GM21526 (cell line): Measurements from ENCODE around the gene EFL1.
"Not testable (repeated sequence)": the region's sequence is repeated elsewhere in the genome, so short reads cannot be mapped to it uniquely, and the experiment has no call there.

Source experiments
- ATAC-seq: cut with Tn5 transposase; IDR thresholded peaks from one replicate; pipeline ENCODE4 v1.9.1; 2021; ENCODE audit warnings: moderate library complexity; ENCODE audit not compliant: unreplicated experiment, low FRiP score

The EFL1 gene

DNA sequence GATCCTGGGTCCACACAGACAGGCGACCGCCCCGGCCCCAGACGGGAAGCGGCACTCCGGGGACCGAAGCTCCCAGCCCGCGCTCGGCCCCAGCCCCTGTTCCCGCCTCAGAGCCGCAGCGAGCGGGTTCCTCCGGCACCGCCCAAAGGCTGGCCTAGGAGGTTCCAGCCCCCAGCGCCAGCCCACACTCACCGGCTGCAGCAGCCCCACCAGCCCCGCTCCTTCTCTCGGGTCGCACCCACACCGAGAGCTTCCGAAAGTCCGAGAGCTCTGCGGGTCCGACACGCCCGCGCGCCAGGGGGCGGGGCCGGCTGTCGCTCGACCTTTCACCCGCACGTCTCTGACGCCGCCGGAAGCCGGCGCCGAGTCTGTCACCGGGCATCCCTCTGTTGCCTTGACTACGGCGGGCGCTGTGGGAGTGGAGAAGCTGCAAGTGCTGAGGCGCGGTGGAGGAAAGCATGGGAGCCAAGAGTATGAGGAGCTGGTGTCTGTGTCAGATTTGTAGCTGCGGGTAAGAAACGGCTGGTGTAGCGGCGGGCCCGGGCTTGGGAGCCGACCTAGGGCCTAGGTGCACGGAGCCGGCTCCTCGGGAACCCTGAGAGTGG lies at the start of gene EFL1, which contains the start of gene SAXO2:
Gene EFL1 (minus strand): TSS at position 313 of the 605 bp plus-strand sequence. CDS start 956 bp downstream, outside the sequence.
Gene SAXO2 (plus strand): TSS at position 397 of the 605 bp plus-strand sequence. CDS start 62 bp downstream, at position 459.
- ATAC-seq: peak; percentile 94

DNA sequence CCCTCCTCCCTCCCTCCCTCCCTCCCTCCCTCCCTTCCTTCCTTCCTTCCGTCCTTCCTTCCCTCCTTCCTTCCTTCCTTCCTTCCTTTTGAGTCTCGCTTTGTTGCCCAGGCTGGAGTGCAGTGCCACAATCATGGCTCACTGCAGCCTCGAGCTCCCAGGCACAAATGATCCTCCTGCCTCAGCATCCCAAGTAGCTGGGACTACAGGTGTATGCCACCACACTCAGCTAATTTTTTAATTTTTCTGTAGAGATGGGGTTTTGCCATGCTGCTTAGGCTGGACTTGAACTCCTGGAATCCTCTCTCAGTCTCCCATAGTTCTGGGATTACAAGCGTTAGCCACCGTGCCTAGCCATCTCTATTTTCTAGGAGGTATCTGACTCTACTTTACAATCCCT lies 48.8 kb upstream of the EFL1 start:
- ATAC-seq: not testable (repeated sequence)

DNA sequence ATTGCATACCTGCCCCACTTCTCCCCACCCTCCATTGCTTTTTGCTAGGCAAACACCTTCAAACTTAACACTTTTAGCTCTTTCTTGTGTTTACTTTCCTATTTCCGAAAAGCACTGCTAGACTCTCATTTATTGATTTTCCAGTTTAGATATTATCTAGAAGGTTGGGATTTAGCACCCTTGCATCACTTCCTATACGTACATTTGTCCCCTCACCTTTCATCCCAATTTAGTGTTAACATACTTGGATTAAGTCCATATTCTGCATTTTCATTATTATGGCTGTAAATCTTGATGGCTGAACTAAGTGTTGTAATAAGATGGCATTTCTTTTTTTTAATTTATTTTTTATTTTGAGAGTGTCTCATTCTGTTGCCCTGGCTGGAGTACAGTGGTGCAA lies 47.3 kb upstream of the EFL1 start:
- ATAC-seq: no peak

DNA sequence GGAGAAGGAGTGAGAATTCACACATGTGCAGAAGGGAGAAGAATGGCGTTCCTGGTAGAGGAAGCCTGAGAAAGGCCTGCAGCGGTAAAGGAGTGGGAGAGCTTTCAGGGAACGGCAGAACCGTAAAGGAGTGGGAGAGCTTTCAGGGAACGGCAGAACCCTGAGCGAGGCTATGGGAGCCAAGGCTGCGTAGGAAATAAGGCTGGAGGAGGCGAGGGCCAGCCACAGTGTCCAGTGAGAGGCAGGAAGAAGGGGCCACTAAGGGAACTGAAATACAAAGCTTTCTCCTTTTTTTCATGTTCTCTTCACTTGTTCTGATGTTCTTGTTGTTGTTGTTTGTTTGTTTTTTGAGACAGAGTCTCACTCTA lies 45.2 kb upstream of the EFL1 start:
- ATAC-seq: no peak

DNA sequence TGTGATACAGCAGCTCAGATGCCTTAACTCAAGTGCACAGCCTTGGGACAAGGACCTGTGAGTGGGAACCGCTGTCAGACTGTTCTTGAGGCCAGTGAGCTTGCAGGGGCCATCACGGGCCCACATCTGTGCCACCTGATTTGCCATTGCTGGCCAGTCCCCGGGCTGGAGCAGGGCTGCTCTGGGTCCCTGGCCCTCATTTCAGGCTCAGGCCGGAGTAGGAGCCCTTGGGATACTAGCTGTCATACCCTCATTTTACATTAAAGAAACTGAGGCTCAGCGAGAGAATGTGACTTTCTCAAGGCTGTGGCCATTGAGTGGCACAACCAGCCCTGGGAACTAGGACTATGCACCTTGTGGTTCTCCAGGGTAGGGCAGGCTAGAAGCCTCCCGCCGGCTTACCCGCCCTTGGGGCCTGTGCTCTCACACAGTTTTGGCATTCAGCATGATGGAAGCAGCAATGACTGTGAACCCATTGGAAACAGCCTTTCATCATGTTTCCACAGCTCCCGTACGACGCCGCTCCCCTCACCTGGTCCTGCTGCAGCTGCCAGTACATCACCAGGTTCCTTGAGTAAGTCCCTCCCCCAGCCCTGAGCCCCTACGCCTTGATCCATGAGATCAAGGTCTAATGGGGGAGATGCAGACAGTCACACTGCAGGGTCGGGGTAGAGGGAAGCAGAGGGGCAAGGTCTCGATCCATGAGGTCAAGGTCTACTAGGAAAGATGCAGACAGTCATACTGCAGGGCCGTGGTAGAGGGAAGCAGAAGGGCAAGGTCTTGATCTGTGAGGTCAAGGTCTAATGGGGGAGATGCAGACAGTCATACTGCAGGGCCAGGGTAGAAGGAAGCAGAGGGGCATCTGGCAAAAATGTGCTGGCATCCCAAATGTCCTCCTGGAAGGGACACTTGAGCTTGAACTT lies 44.5 kb upstream of the EFL1 start:
- no peak for ATAC-seq

DNA sequence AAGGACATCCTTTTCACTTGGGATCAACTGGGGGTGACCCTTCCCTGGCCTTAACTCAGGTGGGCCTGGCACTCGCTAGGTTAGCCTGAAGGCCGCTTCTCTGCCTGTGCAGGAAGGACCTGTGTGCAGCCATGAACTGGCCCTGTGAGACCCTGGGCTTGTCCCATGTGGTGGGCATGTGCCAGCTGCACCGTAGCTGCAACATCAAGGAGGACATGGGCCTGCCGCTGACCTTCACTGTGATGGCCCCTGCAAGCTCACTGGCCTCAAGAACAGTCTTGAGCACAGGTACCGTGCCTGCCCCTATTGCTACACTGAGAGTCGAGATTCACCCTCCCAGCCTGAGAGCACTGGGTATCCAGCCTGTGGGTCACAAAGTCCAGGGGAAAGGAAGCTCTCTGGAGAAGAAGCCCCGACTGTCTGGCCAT lies 43.1 kb upstream of the EFL1 start:
- ATAC-seq: no peak

DNA sequence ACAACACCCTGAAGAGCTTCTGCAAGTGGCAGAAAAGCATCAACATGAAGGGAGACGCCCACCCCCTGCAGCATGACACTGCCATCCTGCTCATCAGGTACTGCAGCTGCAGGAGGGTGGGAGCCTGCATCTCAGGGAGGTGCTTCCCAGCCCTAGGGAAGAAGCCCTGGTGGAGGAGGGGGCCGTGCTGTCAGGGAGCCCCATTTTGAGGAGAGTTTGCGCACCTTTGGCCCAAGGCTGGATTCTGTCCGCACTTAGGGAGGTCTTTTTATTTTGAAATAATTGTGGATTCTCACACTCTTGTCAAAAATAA lies 42.2 kb upstream of the EFL1 start:
- no peak for ATAC-seq

DNA sequence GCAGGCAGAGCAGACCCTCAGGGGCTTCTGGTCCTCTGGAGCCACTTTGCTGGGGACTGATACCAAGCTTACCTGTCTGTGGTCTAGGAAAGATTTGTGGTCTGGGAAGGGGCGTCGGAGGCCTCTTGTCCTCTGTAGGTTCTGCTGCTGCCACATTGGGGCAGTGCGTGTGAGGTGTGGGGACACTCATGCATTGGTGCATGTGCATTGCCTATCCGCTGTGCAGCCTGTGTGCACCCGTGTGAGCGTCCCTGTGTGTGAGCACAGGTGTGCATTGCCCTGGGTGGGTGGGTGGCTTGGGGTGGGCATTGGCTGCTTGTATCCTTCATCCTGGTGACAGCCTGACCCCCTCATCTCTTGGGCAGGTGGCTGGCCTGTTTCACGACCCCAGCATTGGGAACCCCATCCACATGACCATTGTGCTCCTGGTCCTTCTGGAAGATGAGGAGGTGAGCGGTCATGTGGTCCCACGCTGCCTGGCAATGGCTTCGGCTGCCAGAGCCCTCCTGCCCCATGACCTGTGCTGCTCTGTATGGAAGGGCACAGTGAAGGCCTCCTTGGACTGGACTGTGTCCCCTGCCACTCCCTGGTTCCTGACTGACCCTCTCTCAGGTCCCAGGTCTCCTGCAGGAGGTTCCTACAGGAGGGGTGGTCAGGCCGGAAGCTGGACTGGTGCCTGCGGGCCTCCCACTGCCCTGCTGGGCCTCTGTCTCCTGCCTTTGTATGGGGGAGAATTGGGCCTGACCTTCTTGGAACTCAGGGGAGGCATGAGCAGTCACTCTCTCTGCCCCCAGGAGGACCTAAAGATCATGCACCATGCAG lies 41.6 kb upstream of the EFL1 start:
- ATAC-seq: no peak

DNA sequence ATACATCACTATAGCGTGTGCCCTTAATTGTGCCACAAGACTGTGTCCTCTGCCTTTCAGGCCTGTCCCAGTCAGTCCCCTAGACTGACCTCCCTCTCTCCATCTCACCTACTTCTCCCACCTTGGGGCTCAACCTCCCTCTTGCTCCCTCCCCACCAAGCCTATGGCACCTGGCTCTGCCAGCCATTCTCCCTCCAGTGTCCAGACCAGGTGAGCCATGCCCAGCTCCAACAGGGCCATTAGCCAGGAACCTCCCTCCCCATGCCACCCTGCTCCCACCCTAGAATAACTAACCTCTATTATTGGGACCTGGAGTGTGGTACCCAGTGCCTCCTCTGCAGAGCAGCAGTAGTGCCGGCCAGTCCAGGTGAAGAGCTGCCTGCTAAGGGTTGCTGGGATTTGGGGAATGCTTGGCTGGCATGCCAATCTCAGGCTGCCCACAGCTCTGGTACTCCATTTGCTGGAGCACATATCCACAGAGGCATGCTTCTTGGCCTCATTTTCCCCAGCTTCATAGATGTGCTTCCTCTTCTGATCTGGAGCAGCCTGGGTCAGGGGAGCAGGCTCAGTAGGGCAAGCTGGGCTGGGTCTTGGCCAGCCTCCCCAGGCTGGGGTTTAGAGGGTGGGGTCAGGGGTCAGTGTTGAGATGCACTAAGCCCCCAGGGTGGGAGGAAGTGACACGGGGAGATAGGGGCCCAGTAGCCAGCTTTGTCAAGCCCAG lies 38.9 kb upstream of the EFL1 start:
- no peak for ATAC-seq

DNA sequence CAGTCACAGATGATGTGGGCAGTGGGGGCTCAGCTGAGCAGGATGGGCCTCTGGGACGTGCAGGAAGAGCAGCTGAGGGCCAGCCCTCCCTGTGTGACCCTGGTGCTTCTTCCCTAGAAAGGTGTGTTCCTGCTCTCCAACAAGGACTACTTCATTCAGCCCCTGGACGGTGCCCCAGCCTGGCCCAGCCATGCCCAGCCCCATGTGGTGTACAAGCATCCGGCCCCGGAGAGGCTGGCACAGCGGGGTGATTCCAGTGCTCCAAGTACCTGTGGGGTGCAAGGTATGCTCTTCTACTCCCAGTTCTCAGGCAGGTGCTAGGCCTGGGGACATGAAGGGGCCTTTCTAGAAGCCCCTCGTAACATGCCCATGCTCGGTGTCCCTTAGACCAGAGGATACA lies 38.3 kb upstream of the EFL1 start:
- ATAC-seq: no peak

DNA sequence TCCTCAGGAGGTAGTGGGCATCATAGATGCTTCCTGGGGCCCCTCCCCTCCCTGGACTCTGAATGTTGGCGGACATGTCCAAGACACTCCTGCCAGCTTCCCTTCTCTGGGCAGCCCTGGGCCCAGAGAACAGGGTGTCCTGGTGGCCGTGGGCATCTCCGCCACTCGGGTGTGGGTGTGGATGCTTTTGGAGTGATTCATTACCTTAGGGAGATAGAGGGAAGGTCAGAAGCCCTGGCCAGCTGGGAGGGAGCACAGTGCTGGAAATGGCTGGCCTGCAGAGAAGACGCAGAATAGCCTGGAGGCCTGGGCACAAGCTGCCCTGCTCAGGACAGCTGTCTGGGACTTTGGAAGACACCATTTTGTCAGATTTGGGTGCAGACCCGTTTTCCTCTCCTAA lies 37.8 kb upstream of the EFL1 start:
- not testable (repeated sequence) for ATAC-seq

DNA sequence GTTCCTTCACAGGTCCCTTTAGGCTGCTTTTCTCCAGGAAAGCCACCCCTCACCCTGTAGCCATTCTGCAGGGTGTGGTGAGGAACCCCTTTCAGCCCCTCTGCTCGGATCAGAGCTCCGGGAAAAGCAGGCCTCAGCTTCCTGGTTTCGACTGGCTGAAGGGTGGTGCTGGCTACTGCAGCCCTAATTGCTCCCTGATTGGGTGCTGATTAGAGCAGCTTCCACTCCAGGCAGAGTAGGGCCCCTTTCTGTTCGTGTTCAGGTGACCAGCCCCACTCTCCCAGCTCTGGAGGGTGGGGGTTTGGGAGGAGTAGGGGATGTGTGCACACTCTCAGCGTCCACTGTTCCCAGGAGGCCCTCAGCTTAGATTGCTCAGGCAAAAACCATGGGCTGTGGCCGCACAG lies 37.0 kb upstream of the EFL1 start:
- ATAC-seq: not testable (repeated sequence)

DNA sequence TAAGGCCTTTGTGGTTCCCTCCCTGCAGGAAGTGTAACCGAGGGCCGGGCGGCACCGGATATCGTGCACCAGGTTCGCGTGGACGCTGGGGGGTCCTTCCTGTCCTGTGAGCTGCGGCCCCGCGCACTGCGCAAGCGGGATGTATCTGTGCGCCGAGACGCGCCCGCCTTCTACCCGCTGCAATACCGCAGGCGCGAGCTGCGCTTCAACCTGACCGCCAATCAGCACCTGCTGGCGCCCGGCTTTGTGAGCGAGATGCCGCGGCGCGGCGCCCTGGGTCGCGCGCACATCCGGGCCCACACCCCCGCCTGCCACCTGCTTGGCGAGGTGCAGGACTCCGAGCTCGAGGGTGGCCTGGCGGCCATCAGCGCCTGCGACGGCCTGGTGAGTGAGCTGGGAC lies 36.0 kb upstream of the EFL1 start:
- ATAC-seq: no peak

DNA sequence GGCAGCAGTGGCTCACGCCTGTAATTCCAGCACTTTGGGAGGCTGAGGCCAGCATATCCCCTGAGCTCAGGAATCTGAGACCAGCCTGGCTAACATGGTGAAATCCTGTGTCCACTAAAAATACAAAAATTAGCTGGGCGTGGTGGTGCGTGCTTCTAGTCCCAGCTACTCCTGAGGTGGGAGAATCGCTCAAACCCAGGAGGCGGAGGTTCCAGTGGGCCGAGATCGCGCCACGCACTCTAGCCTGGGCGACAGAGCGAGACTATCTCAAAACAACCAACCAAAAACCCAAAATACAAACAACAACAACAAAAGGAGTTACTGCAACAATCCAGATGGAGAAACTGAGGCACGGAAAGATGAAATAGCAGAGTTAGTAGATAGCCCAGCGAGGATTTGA lies 35.5 kb upstream of the EFL1 start:
- ATAC-seq: no peak

DNA sequence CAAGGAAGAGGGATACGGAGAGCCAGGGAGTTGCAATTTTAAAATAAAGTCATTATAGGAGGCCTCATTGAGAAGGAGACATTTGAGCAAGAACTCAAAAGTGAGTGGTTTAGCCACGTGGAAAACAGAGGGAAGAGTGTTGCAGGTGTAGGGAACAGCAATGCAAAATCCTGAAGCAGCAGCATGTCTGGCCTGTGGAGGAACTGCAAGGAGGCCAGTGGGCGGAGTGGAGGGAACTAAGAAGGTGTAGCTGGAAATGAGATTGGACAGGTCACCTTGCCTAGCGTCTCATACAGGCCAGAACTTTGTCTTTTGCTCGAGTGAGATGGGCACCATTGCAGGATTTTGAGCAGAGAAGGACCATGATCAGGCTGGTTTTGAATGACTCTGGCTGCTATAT lies 35.0 kb upstream of the EFL1 start:
- ATAC-seq: no peak

DNA sequence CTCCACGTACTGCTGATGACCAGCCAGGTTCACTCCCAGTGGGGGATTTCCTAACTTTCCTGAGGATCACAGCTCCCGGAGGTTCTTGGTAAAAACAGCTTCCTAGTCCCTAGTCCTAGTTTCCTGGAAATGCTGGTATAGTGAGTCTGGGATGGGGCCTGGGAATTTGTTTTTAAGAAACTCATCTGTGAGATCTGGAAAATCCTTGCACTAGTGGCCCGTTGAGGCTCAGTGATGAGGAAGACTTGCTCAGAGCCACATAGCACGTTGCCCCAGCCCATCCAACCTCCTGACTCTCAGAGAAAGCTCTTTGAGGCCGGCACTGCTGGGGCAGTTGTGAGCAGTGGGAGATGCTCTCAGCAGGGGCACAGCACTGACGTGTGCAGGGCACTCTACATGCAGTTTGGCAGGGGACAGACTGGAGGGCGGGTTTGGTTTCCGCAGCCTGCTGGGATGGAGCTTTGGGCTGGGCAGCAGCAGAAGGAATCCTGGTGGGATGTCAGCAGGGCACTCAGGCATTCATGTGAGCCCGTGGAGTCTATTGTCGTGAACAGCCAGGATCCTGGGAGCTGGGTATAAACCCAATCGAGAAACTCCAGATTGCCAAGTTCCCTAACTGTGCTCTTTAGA lies 31.6 kb upstream of the EFL1 start:
- no peak for ATAC-seq

DNA sequence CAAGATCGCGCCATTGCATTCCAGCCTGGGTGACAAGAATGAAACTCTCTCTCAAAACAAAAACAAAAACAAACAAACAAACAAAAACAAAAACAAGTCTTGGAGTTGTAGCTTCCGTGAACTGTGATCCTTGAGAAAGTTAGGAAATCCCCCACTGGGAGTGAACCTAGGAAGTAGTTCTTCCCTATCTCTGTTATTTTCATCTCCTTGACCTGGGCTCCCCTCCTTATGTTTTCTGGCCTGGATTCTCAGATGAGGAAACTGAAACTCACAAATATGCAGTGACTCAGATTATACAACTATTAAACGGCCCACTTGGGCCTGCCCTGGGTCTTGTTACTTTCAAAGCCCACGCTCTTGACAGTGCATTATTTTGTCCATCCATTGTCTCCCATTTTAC lies 29.7 kb upstream of the EFL1 start:
- no peak for ATAC-seq

DNA sequence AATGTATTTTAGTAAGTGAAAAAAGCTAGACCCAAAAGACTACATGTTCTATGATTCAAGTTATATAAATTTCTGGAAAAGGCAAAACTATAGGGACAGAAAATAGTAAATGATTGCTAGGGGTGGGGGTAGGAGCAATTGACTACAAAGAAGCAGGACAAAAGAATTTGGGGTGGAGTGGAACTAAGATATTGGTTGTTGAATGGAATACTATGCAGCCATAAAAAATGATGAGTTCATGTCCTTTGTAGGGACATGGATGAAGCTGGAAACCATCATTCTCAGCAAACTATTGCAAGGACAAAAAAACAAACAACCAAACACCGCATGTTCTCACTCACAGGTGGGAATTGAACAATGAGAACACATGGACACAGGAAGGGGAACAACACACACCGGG lies 25.7 kb upstream of the EFL1 start:
- ATAC-seq: not testable (repeated sequence)

DNA sequence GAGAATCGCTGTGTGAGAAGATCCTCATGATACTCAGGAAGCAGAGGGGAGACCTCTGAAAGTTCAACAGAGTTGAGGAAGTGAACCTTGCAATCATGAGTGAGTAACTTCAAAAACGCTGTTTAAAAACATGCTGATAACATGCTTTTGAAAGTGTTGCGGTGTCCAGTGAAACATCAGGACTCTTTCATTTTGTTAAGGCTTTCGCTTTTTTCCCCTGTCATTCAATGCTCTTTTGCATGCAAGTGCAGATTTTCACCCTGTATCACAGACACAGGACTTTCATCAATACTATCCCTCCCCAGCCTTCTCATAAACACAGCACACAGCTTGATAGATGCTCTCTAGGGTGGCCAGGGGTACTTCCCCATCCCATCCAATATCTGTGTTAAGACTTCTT lies 23.9 kb upstream of the EFL1 start:
- peak; percentile 92 for ATAC-seq

DNA sequence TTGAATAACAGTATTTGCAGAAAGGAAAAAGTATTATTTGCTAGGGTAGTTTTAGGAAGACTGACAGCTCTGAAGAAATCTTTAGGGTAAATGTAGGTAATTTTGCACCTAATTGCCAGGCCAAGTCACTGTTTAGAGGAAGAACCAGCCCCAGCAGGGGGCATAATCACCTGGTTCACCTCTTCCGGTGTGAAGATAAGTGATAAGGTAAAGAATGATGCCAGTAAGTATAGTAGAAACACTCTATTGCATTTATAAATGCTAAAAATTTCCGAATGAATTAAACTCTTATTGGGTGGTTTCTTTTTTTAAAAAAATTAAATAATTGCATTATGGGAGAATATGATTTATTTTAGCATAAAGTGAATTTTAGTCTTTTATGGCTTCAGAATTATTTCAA lies 21.8 kb upstream of the EFL1 start:
- not testable (repeated sequence) for ATAC-seq
